Endothelial cell (in vitro differentiated cells): ENCODE results near the gene IL36RN. TPM values are rescaled to one million over a fixed set of nuclear protein-coding genes. Genes with fewer than 3 reads are reported as not detected.

Experiments
- DNase-seq: peaks from one replicate; pipeline ENCODE4 v3.0.0; 2021; ENCODE audit warnings: low spot score
- H3K27ac Mint-ChIP-seq: one replicate; pipeline ENCODE4 v1.8.0; 2021; ENCODE audit warnings: mixed read lengths, inconsistent platforms; ENCODE audit not compliant: unreplicated experiment
- H3K27me3 Mint-ChIP-seq: one replicate; pipeline ENCODE4 v1.8.0; 2021; ENCODE audit warnings: mild to moderate bottlenecking, moderate library complexity, mixed read lengths, inconsistent platforms; ENCODE audit not compliant: unreplicated experiment
- H3K36me3 Mint-ChIP-seq: one replicate; pipeline ENCODE4 v1.8.0; 2021; ENCODE audit warnings: mild to moderate bottlenecking, low read depth, mixed read lengths, inconsistent platforms; ENCODE audit not compliant: unreplicated experiment
- H3K4me1 Mint-ChIP-seq: one replicate; pipeline ENCODE4 v1.8.0; 2021; ENCODE audit warnings: mild to moderate bottlenecking, mixed read lengths, inconsistent platforms; ENCODE audit not compliant: unreplicated experiment
- H3K4me3 Mint-ChIP-seq: one replicate; pipeline ENCODE4 v1.8.0; 2021; ENCODE audit warnings: mild to moderate bottlenecking, mixed read lengths, inconsistent platforms; ENCODE audit not compliant: unreplicated experiment
- H3K9me3 Mint-ChIP-seq: one replicate; pipeline ENCODE4 v1.8.0; 2021; ENCODE audit warnings: mixed read lengths, inconsistent platforms; ENCODE audit not compliant: unreplicated experiment
- total RNA-seq: library from RNA; stranded (reverse); fragmentation: NEBNext Ultra II Directional; extraction: Animal tissue kit (Norgen Biotek cat#: 25700); gene quantifications from one replicate; pipeline ENCODE4 v1.2.1, GENCODE V29; 2021; ENCODE audit not compliant: unreplicated experiment
- TF ChIP-seq, protein P1 (sequence below): fragments of 200-600 bp; sonication (generic); IDR thresholded peaks from one replicate; pipeline ENCODE4 v1.5.0; 2021; ENCODE audit warnings: antibody characterized with exemption; ENCODE audit not compliant: unreplicated experiment

The IL36RN gene
- total RNA-seq, 1 donor from 2014 or later: not detected

DNA sequence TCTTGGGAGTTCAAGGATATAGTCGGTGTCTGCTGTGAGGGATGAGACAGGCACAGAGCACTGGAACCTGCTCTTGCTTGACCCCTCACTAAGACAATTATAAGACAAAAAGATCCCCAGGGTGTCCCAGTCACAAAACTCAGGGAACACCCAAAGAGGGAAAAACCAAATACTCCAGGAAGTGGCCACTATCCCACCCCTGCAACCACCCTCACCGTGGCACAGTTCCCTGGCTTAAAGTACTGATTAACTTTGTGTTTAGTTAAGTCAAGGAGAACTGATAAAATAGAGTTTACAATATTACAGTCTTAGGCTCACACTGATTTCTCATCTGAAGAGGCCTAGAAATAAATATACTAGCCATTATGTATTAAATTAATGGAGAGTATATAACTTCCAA is 19.8 kb upstream of the IL36RN start:
- Mint-ChIP-seq H3K9me3 (no peaks in the 10 kb centered on the region), H3K4me1 (peaks cover 12% of the 10 kb centered on the region), H3K4me3 (no peak overlapping the region), H3K27ac (no peak overlapping the region), H3K27me3 (no peaks in the 10 kb centered on the region), H3K36me3 (no peaks in the 10 kb centered on the region)
- DNase-seq: no peak
- TF ChIP-seq, protein P1, sequence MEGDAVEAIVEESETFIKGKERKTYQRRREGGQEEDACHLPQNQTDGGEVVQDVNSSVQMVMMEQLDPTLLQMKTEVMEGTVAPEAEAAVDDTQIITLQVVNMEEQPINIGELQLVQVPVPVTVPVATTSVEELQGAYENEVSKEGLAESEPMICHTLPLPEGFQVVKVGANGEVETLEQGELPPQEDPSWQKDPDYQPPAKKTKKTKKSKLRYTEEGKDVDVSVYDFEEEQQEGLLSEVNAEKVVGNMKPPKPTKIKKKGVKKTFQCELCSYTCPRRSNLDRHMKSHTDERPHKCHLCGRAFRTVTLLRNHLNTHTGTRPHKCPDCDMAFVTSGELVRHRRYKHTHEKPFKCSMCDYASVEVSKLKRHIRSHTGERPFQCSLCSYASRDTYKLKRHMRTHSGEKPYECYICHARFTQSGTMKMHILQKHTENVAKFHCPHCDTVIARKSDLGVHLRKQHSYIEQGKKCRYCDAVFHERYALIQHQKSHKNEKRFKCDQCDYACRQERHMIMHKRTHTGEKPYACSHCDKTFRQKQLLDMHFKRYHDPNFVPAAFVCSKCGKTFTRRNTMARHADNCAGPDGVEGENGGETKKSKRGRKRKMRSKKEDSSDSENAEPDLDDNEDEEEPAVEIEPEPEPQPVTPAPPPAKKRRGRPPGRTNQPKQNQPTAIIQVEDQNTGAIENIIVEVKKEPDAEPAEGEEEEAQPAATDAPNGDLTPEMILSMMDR: no peak

DNA sequence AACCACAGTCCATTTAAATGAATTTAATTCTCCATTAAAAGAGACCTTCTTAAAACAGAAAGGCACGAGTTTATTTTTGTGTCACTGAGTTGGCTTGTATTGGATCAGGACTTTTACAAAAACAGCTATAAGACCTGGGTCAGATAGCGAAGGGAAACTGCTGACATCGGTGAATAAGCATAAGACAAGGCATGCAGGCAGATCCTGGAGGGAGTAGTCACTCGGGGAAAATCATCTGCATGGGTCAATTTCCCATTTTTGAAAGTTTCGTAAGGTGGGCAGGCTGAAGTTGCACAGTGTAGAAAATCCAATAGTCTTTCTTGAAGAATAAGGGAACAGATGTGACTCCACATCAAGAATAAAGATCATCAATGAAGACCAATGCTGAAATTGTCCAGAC is 19.3 kb upstream of the IL36RN start:
- Mint-ChIP-seq H3K36me3 (no peaks in the 10 kb centered on the region), H3K4me1 (peaks cover 9% of the 10 kb centered on the region), H3K27ac (no peak overlapping the region), H3K4me3 (no peak overlapping the region), H3K9me3 (no peaks in the 10 kb centered on the region), H3K27me3 (no peaks in the 10 kb centered on the region)
- DNase-seq: no peak
- TF ChIP-seq, protein P1: no peak

DNA sequence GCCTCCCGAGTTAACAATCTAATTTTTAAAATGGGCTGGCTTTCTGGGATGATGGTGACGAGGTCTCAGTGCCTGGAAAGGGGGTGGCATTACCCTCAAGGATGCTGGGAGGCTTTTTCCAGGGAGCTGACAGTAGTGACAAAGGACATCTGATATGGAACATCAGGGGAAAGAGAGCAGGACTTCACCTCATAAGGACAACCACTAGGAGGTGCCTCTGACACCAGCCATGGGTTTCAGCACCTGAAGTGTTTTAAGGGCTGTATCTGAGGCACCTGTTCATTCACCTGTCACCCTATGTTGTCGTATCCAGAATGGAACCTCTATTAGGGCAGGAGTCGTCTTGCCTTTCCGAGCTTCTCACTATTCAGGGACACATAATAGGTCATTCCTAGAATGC is 17.1 kb upstream of the IL36RN start:
- H3K4me1 Mint-ChIP-seq: peaks cover 2% of the 10 kb centered on the region
- TF ChIP-seq, protein P1: no peak
- DNase-seq: no peak
- no peak overlapping the region for H3K27ac Mint-ChIP-seq
- H3K27me3 Mint-ChIP-seq: no peaks in the 10 kb centered on the region
- no peaks in the 10 kb centered on the region for H3K36me3 Mint-ChIP-seq
- H3K4me3 Mint-ChIP-seq: no peak overlapping the region
- H3K9me3 Mint-ChIP-seq: no peaks in the 10 kb centered on the region

DNA sequence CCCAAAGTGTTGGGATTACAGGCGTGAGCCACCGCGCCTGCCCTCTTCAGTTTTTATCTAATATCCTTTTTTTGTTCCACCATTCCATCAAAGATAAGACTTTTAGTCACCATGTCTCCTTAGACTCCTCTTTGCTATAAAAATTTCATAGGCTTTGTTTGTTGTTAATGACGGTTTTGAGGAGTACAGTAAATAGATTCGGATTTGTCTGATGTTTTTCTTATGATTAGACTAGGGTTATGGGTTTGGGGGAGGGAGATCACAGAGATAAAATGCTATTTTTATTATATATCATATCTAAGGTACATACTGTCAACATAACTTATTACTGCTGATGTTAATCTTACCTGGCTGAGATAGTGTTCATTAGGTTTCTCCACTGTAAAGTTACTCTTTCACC is 12.5 kb upstream of the IL36RN start:
- no peak for DNase-seq
- Mint-ChIP-seq H3K4me1 (no peaks in the 10 kb centered on the region), H3K9me3 (no peaks in the 10 kb centered on the region), H3K4me3 (no peak overlapping the region), H3K27me3 (no peaks in the 10 kb centered on the region), H3K27ac (no peak overlapping the region), H3K36me3 (peaks cover 3% of the 10 kb centered on the region)
- TF ChIP-seq, protein P1: no peak

DNA sequence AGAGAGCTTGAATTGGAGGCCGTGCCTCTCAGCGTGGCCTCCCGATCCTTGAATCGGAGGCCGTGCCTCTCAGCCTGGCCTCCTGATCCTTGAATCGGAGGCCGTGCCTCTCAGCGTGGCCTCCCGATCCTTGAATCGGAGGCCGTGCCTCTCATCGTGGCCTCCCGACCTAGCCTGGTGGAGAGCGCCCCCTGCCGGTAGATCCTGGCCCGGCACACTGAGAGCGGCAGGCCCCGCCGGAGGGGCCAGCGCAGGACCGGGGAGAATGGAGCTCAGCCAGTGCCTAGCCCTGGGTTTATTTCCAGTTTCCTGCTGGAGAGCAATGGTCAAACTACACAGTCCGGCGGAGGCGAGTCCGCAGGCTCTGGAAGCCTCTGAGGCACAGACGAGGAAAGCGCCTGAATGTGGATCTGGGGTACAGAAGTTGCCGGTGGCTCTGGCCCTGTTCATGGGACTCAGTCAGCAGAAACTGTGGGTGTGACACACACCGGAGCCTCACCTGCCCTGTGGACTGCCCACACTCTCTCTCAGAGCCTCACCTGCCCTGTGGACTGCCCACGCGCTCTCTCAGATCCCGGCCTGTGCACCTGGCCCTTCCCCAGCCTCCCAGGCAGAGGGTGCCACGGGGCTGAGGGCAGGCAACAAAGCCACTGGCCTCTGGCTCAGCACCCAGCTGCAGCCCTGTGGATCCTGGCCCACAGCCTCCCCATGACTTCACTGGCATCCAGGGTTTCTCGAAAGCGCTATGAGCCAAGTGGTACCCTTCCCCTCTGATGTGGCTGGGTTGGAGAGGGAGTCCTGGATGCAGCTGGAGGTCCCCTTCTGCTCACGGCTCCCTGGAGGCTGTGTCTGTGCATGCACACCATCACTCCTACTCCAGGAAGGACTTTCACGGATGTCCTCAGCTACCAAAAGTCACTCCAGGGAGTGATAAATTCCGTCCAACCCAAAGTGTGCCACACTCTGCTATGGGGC is 7.8 kb upstream of the IL36RN start:
- Mint-ChIP-seq H3K9me3 (peaks cover 12% of the 10 kb centered on the region), H3K27ac (no peak overlapping the region), H3K36me3 (peaks cover 15% of the 10 kb centered on the region), H3K4me3 (no peak overlapping the region), H3K4me1 (no peaks in the 10 kb centered on the region), H3K27me3 (peaks cover 4% of the 10 kb centered on the region)
- no peak for DNase-seq
- TF ChIP-seq, protein P1: no peak
